Ovary (tissue), 9 donors: Measurements from ENCODE around the gene YWHAB. TPM values are rescaled to one million over a fixed set of nuclear protein-coding genes. Genes with fewer than 3 reads are reported as not detected.

Experiments
- DNase-seq, 5 donors: peaks; one replicate each; pipeline ENCODE4 v3.0.0-alpha.2; 2019 to 2020
- H3K27ac ChIP-seq, 2 donors: fragments of 200-600 bp; one replicate each; pipeline versions ENCODE4 v1.5.1 to v1.8.0; 2019 to 2022
- H3K27me3 ChIP-seq: fragments of 200-600 bp; one replicate; pipeline ENCODE4 v1.8.0; 2022
- H3K36me3 ChIP-seq: fragments of 200-600 bp; sonication (generic); one replicate; pipeline ENCODE4 v1.5.1; 2019
- H3K4me1 ChIP-seq: one replicate; pipeline ENCODE4 v1.8.1; 2013; ENCODE audit warnings: mild to moderate bottlenecking, moderate library complexity; ENCODE audit not compliant: insufficient read depth
- H3K4me3 ChIP-seq: fragments of 200-600 bp; sonication (generic); one replicate; pipeline ENCODE4 v1.5.1; 2017
- H3K9me3 ChIP-seq, 2 donors: fragments of 200-600 bp in 1 of 2; sonication (generic) in 1 of 2; one replicate each; pipeline versions ENCODE4 v1.5.1 to v1.8.1; 2013 to 2019; ENCODE audit warnings: mild to moderate bottlenecking in 1 of 2, moderate library complexity in 1 of 2
- CTCF ChIP-seq, 3 donors: fragments of 450-650 bp in 2 of 3; fragments of 200-600 bp in 1 of 3; IDR thresholded peaks; one replicate each; pipeline versions ENCODE4 v1.5.1 to v1.8.0; 2016 to 2022; ENCODE audit warnings: antibody characterized with exemption in 3 of 3, mild to moderate bottlenecking in 1 of 3
- EP300 ChIP-seq: sonication (generic); formaldehyde crosslinking; IDR thresholded peaks from one replicate; pipeline ENCODE4 v1.6.1; 2017; ENCODE audit warnings: antibody characterized with exemption
- POLR2A ChIP-seq: fragments of 450-650 bp; IDR thresholded peaks from one replicate; pipeline ENCODE4 v1.6.1; 2017; ENCODE audit warnings: antibody characterized with exemption, mild to moderate bottlenecking, moderate library complexity
- WGBS, 3 donors: extraction: QIAGEN DNeasy Blood & Tissue Kit in 1 of 3; methylation state at CpG; one replicate each; pipeline versions ENCODE4 v1.1.5 to v1.1.7; 2013 to 2017; 5-methylcytosine and 5-hydroxymethylcytosine counted together
- intact Hi-C, 4 donors: fragments of 100-400 bp; cut with DNase I; formaldehyde crosslinking; loops; one replicate each; pipeline versions ENCODE4 v1.11.0 to v1.15.1; 2022 to 2023
- polyA plus RNA-seq, 2 donors: library from polyadenylated mRNA; stranded (reverse); fragments of 200-250 nt in 1 of 2; fragments of 350-450 nt in 1 of 2; fragmentation: Illumina TruSeq in 1 of 2; extraction: RNeasy Lipid Tissue Mini Kit (QIAGEN cat#74804) in 1 of 2; gene quantifications; one replicate each; pipeline ENCODE4 v1.2.3, GENCODE V29; 2013 to 2014
- total RNA-seq, 7 donors: library from RNA; depleted of rRNA in 2 of 7; stranded (reverse); fragments of >200 nt in 2 of 7; fragmentation: NEBNext Ultra II Directional in 3 of 7; extraction: Animal tissue kit (Norgen Biotek cat#: 25700) in 3 of 7; gene quantifications; one replicate each; pipeline versions ENCODE4 v1.1.0 to v1.2.4, GENCODE V29; 2016 to 2023
- donor health status: DM: no; HTN: no; CAD: no; lungs with moderate emphysema.
- donor health status: DM: no; HTN: no; CAD: no.
- donor health status: Bipolar disorder and iron deficiency.
- donor health status: DM: yes; HTN: yes; CAD: no.
- donor health status: DM: no; HTN: no; CAD: no.
- donor health status: DM: yes; HTN: yes; CAD: no.

Gene YWHAB
- total and polyA plus RNA-seq, 9 donors = 55.1 to 252 (median 117) TPM

- intact Hi-C loops = loop anchor here in 1 of 4 donors (10.0 kb wide), 1 partner anchor 68 kb away; the partner anchor contains the start of gene YWHAB
- no peak for DNase-seq
- no peak overlapping the region for H3K27ac ChIP-seq
- no peaks in the 10 kb centered on the region for H3K9me3 ChIP-seq
- no peaks in the 10 kb centered on the region for H3K27me3 ChIP-seq
- no peaks in the 10 kb centered on the region for H3K36me3 ChIP-seq
- H3K4me3 ChIP-seq = no peak overlapping the region
- no peaks in the 10 kb centered on the region for H3K4me1 ChIP-seq
- 94 to 100% (median 98%) methylated on average over 1 of the region's 1 CpG for WGBS, 3 donors
- TF ChIP-seq EP300 (no peak), CTCF (IDR thresholded peaks at IDR 0.05) (no peak), POLR2A (no peak)
Measured at GRCh38 chr20:44952731-44953130, 67.2 kb downstream of the YWHAB start.

GRCh38 chr20:44954211-44954610 lies 68.7 kb downstream of the YWHAB start:
- intact Hi-C loops = loop anchor here in 1 of 4 donors (10.0 kb wide), 1 partner anchor 69 kb away; the partner anchor contains the start of gene YWHAB
- no peak for DNase-seq
- Histone ChIP-seq H3K36me3 (no peaks in the 10 kb centered on the region), H3K27me3 (no peaks in the 10 kb centered on the region), H3K9me3 (no peaks in the 10 kb centered on the region), H3K27ac (no peak overlapping the region), H3K4me3 (no peak overlapping the region), H3K4me1 (peaks cover 4% of the 10 kb centered on the region)
- WGBS, 3 donors = 95 to 96% (median 96%) methylated on average over 5 of the region's 5 CpGs
- TF ChIP-seq POLR2A = no peak
- TF ChIP-seq CTCF (IDR thresholded peaks at IDR 0.05) = no peak
- TF ChIP-seq EP300 = no peak

GRCh38 chr20:44955270-44955669 lies 69.8 kb downstream of the YWHAB start:
- Histone ChIP-seq H3K4me1 (peaks cover 7% of the 10 kb centered on the region), H3K9me3 (no peaks in the 10 kb centered on the region), H3K27me3 (no peaks in the 10 kb centered on the region), H3K36me3 (no peaks in the 10 kb centered on the region), H3K27ac (no peak overlapping the region), H3K4me3 (no peak overlapping the region)
- no peak for DNase-seq
- intact Hi-C loops = loop anchor here in 1 of 4 donors (10.0 kb wide), 1 partner anchor 70 kb away; the partner anchor contains the start of gene YWHAB
- WGBS, 3 donors = 82 to 89% (median 88%) methylated on average over 4 of the region's 4 CpGs
- no peak for TF ChIP-seq EP300
- TF ChIP-seq POLR2A = no peak
- TF ChIP-seq CTCF (IDR thresholded peaks at IDR 0.05) = no peak

GRCh38 chr20:44956410-44956809 lies 70.9 kb downstream of the YWHAB start:
- H3K4me3 ChIP-seq = no peak overlapping the region
- no peaks in the 10 kb centered on the region for H3K27me3 ChIP-seq
- 91 to 95% (median 94%) methylated on average over 3 of the region's 3 CpGs for WGBS, 3 donors
- H3K9me3 ChIP-seq = no peaks in the 10 kb centered on the region
- intact Hi-C loops = loop anchor here in 1 of 4 donors (10.0 kb wide), 1 partner anchor 72 kb away; the partner anchor contains the start of gene YWHAB
- no peaks in the 10 kb centered on the region for H3K36me3 ChIP-seq
- DNase-seq = no peak
- H3K27ac ChIP-seq = no peak overlapping the region
- peaks cover 7% of the 10 kb centered on the region for H3K4me1 ChIP-seq
- TF ChIP-seq CTCF (IDR thresholded peaks at IDR 0.05) (no peak), EP300 (no peak), POLR2A (no peak)

Other genes starting within 250 kb of the YWHAB start
- 1 to 10 TPM; 1.1 to 5.7 (median 3.2) TPM for gene ADA, start 234.0 kb upstream of the YWHAB start, total RNA-seq
- 1 to 10 TPM; 2.8 to 7.4 TPM for gene ADA, start 234.0 kb upstream of the YWHAB start, polyA plus RNA-seq
- gene CCN5, start 170.3 kb upstream of the YWHAB start, total RNA-seq = 100 to 1,000 TPM in 4 of 7 donors, 10 to 100 TPM in 3; 47.4 to 296 (median 148) TPM
- 100 to 1,000 TPM; 183 to 196 TPM for gene CCN5, start 170.3 kb upstream of the YWHAB start, polyA plus RNA-seq
- gene KCNK15, start 139.8 kb upstream of the YWHAB start, total RNA-seq = 10 to 100 TPM in 1 of 7 donors, 1 to 10 TPM in 6; 2.6 to 21.6 (median 5.0) TPM
- gene KCNK15, start 139.8 kb upstream of the YWHAB start, polyA plus RNA-seq = 1 to 10 TPM in 1 of 2 donors, under 1 TPM in 1; 0.93 to 1.7 TPM
- gene RIMS4, start 75.2 kb upstream of the YWHAB start, total RNA-seq = 10 to 100 TPM in 2 of 7 donors, 1 to 10 TPM in 4, under 1 TPM in 1; 0.95 to 17.2 (median 6.8) TPM
- 1 to 10 TPM; 2.4 to 3.0 TPM for gene RIMS4, start 75.2 kb upstream of the YWHAB start, polyA plus RNA-seq
- gene PABPC1L, start 24.4 kb downstream of the YWHAB start, total RNA-seq = 10 to 100 TPM; 17.9 to 34.9 (median 22.9) TPM
- 10 to 100 TPM; 13.3 to 19.0 TPM for gene PABPC1L, start 24.4 kb downstream of the YWHAB start, polyA plus RNA-seq
- gene TOMM34, start 74.7 kb downstream of the YWHAB start, total RNA-seq = 10 to 100 TPM; 12.3 to 39.8 (median 26.2) TPM
- 10 to 100 TPM; 20.1 to 60.7 TPM for gene TOMM34, start 74.7 kb downstream of the YWHAB start, polyA plus RNA-seq
- 10 to 100 TPM; 17.3 to 27.5 (median 19.6) TPM for gene STK4, start 80.8 kb downstream of the YWHAB start, total RNA-seq
- gene STK4, start 80.8 kb downstream of the YWHAB start, polyA plus RNA-seq = 10 to 100 TPM in 1 of 2 donors, 1 to 10 TPM in 1; 8.3 to 25.9 TPM
- not detected for gene KCNS1, start 215.4 kb downstream of the YWHAB start, total RNA-seq
- under 1 TPM; 0.02 to 0.80 TPM for gene KCNS1, start 215.4 kb downstream of the YWHAB start, polyA plus RNA-seq
- gene WFDC5, start 229.5 kb downstream of the YWHAB start, total RNA-seq = not detected
- not detected for gene WFDC5, start 229.5 kb downstream of the YWHAB start, polyA plus RNA-seq
- not detected for gene WFDC12, start 238.8 kb downstream of the YWHAB start, total RNA-seq
- not detected for gene WFDC12, start 238.8 kb downstream of the YWHAB start, polyA plus RNA-seq